Measurements from ENCODE around the gene ZMIZ1. TPM values are rescaled to one million over a fixed set of nuclear protein-coding genes. Genes with fewer than 3 reads are reported as not detected.
"Not testable (repeated sequence)": the region's sequence is repeated elsewhere in the genome, so short reads cannot be mapped to it uniquely, and the experiment has no call there.

ZMIZ1 gene
- total RNA-seq, 2 donors from 2014 or later: 51.4 to 58.0 TPM

- DNase-seq (no peak), ATAC-seq (no peak)
- intact Hi-C loops (cut with DNase I): no loop called here
Observed at GRCh38 chr10:79263939-79264338, 195.2 kb downstream of the ZMIZ1 start.

- intact Hi-C loops (cut with DNase I): no loop called here
- DNase-seq: no peak
- ATAC-seq: peak in 1 of 2 donors; percentile 12
Observed at GRCh38 chr10:79264942-79265341, 196.2 kb downstream of the ZMIZ1 start.

DNA sequence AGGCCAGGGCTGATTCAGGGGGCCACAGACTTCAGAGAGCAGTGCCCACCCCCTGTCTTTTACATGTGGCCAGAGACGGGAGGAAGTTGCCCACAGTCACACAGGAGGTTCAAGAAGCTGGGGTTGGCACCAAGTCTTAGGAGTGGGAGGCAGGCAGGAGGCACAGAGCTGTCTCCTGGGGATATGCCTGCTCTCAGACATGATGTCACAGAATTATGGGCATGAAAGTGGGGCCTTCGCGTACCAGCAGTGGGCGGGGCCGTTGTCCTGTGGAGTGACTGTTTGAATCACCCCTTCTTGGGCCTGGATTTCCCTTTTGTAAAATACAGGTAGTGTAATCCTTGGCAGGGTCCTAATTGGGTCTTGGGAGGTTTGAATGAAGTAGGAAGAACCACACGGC, 197.3 kb downstream of the ZMIZ1 start:
- intact Hi-C loops (cut with DNase I): no loop called here
- peak in 1 of 2 donors; percentile 1 for ATAC-seq
- DNase-seq: no peak

DNA sequence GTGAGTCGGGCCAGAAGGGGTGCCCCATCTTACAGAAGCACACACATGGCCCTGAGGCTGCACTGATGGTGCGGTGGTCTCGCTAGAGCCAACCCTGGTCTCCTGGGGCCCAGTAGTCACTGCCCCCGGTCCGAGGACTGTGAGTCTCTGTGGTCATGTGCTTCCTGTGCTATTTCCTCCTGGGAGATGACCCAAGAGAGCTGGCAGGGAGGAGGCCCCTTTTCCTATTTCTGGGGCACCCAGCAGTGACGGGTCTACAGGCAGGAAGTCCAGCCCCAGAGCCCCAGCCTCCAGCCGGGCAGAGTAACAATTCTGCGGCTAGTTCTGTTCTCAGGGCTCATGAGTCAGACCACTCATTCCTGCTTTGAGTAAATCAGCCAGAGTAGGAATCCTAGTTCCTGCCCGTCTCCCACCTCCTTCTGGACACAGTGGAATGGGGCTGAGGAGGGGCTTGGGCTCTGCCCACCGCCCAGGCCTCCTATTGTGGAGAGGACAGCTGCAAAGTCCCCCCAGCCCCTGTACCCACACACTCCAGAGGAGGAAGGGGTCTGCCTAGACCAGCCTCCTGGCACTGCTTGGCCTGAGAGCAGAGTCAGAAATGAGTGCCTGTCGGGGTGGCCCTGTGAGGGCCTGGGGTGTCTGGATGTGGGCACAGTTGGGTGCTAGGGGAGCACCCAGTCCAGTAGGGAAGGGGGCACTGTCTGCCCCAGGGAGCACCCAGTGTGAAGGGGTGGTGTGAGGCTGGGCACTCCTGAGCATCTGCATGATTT, 198.0 kb downstream of the ZMIZ1 start:
- DNase-seq: peak; percentile 79
- ATAC-seq: peak; percentile 75 to 76
- intact Hi-C loops (cut with DNase I): no loop called here

GRCh38 chr10:79267499-79267898, 198.7 kb downstream of the ZMIZ1 start:
- DNase-seq: no peak
- no peak for ATAC-seq
- intact Hi-C loops (cut with DNase I): no loop called here

GRCh38 chr10:79268161-79268601, 199.4 kb downstream of the ZMIZ1 start:
- no peak for DNase-seq
- ATAC-seq: no peak
- intact Hi-C loops (cut with DNase I): no loop called here

DNA sequence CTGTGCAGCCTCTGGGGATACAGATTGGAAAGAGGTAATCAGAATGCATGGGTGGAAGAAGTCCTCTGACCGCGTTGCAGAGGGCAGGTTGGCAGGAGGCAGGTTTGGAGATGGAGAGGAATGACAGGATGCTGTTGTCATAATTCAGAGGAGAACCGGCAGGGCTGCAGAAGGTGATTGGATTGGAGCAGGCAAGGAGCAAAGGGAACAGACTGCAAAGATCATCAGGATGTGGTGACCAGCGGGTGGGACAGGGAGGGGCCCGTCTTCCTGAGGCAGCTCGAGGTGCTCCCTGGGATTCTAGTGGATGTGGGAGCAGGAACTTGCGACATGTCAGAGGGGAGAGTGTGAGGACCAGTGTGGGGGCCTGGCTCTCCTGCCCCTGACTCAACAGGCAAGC, 200.0 kb downstream of the ZMIZ1 start:
- no peak for ATAC-seq
- intact Hi-C loops (cut with DNase I): no loop called here
- no peak for DNase-seq

DNA sequence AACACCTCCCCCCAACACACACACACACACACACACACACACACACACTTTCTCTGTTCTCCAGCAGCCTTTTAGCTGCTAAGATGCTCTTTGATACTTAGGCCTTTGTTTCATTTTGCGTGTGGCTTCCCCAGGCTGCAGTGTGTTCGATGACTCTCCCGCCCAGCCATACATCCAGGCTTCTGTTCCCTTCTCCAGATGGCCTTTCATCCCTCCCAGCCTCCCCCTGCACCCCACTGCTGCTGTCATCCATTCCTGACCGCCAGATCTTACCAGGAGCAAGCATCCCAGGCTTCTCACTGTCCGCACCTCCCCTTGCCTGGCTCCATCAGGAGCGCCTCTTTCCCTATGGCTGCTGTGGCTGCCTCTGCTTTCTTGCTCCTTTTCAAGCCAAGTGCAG, 200.7 kb downstream of the ZMIZ1 start:
- intact Hi-C loops (cut with DNase I): no loop called here
- DNase-seq (no peak), ATAC-seq (no peak)

DNA sequence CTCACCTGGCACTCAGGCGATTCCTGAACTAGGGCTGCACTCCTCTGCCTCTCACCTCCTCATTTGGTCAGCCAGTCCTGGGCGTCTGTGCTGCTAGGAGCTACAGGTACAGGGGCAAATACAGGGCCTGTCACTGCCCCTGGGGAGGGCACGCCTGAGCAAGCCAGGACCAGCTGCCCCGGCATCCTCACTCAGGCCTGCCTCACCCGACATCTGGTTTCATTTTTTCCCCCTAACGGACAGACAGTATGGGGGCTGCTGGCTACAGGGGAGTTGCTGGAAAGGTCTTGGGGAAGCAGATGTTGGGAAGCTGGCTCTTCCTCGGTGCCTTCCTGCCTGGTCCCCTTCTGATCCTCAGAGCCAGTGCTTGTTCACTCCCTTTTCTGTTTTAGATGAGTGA, 201.2 kb downstream of the ZMIZ1 start:
- DNase-seq: no peak
- no peak for ATAC-seq
- intact Hi-C loops (cut with DNase I): loop anchor here in 1 of 2 donors (10.0 kb wide), 1 partner anchor 45 kb away; no protein-coding TSS in a partner anchor

GRCh38 chr10:79270466-79271246, 201.9 kb downstream of the ZMIZ1 start:
- intact Hi-C loops (cut with DNase I): loop anchor here in 1 of 2 donors (10.0 kb wide), 1 partner anchor 46 kb away; no protein-coding TSS in a partner anchor
- ATAC-seq: no peak
- DNase-seq: peak; percentile 64

DNA sequence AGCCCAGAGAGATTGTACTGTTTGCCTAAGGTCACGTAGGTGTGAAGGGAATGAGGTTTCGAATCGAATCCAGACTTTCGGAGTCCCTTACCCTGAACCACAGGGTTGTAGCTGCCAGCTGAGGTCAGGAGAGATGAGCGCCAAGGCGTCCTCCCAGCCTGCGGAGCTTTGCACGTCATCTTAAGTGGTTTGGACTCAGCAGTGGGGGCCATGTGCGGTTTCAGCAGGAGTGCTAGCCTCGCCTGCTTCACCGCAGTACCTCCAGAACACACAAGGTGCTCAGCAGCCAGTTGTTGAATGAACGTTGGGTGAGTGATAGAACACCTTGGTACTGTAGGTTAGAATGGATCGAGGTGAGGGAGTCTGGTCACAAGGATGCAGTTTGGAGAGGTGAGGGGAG, 203.6 kb downstream of the ZMIZ1 start:
- intact Hi-C loops (cut with DNase I): loop anchor here in 1 of 2 donors (10.0 kb wide), 1 partner anchor 48 kb away; no protein-coding TSS in a partner anchor
- DNase-seq: no peak
- no peak for ATAC-seq

DNA sequence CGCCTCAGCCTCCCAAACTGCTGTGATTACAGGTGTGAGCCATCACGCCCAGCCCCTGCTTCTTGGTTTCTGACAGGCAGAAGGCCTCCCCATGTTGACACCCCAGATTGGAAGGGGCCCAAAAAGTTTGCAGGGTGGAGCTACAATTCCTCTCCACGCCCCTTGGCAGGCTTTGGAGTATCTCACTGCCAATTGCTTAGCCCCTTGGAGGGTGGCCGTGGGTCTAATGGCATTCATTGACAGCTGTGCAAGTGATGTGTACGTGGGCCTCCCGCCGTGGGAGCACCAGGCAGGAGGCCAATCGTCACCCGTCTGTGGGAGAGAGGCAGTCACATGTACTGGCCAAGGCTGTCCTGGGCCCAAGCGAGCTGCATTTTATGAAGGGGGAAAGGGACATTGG, 204.8 kb downstream of the ZMIZ1 start:
- intact Hi-C loops (cut with DNase I): loop anchor here in 1 of 2 donors (10.0 kb wide), 1 partner anchor 49 kb away; no protein-coding TSS in a partner anchor
- peak; percentile 15 to 16 for ATAC-seq
- peak; percentile 77 for DNase-seq

GRCh38 chr10:79274279-79275104, 205.7 kb downstream of the ZMIZ1 start:
- intact Hi-C loops (cut with DNase I): loop anchor here in 1 of 2 donors (10.0 kb wide), 1 partner anchor 50 kb away; no protein-coding TSS in a partner anchor
- DNase-seq (peak; percentile 87), ATAC-seq (peak; percentile 81 to 88)

GRCh38 chr10:79275105-79275430, 206.3 kb downstream of the ZMIZ1 start:
- DNase-seq (no peak), ATAC-seq (no peak)
- intact Hi-C loops (cut with DNase I): loop anchor here in 1 of 2 donors (10.0 kb wide), 1 partner anchor 50 kb away; no protein-coding TSS in a partner anchor

DNA sequence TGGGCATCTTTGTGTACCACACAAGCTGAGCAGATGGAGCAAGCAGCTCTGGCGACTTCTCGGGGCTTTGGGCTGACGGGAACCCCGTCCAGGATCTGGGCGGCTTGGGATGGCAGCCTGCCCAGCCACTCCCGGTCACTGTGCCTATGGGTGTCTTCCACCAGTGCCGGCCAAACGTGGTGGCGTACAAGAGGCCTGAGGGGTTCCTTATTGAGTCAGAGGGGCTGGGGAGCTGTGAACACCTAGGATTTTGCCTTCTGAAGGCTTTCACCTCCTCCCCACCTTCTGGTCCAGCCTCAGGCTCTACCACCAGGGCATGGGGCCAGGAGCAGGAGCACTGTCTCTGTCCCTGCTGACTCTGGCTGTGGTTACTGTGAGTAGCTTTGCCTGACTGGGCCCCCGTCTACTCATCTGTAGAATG, 206.7 kb downstream of the ZMIZ1 start:
- intact Hi-C loops (cut with DNase I): loop anchor here in 1 of 2 donors (10.0 kb wide), 1 partner anchor 51 kb away; no protein-coding TSS in a partner anchor
- peak; percentile 24 to 26 for ATAC-seq
- DNase-seq: peak; percentile 79

- ATAC-seq (no peak), DNase-seq (no peak)
- intact Hi-C loops (cut with DNase I): loop anchor here in 1 of 2 donors (10.0 kb wide), 1 partner anchor 53 kb away; no protein-coding TSS in a partner anchor
Observed at GRCh38 chr10:79277579-79278269, 209.0 kb downstream of the ZMIZ1 start.

DNA sequence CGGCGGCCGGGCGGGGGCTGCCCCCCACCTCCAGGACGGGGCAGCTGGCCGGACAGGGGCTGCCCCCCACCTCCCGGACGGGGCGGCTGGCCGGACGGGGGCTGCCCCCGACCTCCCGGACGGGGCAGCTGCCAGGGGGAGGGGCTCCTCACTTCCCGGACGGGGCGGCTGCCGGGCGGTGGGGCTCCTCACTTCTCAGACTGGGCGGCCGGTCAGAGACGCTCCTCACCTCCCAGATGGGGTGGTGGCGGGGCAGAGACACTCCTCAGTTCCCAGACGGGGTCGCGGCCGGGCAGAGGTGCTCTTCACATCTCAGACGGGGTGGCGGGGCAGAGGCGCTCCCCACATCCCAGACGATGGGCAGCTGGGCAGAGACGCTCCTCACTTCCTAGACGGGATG, 210.3 kb downstream of the ZMIZ1 start:
- not testable (repeated sequence) for DNase-seq, ATAC-seq
- intact Hi-C loops (cut with DNase I): loop anchor here in 1 of 2 donors (10.0 kb wide), 1 partner anchor 54 kb away; no protein-coding TSS in a partner anchor

DNA sequence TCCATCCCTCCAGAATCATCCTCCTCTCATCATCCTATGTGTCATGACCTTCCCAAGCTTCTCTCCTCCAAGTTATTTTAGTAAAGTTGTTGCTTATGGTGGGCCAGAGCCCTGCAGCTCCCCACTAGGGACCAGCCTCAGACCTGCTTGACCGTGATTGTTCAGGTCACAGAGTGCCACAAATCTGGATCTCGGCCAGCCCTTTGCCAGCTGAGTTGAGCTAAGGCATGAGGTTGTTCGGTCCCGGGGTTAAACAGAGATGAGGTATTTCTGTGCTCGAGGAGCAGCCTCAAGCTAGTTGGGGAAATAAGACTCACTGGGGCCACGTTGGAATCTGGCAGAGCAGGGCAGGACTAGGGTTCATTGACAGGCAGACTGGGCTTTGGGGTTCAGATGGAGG, 212.2 kb downstream of the ZMIZ1 start:
- DNase-seq: no peak
- no peak for ATAC-seq
- intact Hi-C loops (cut with DNase I): no loop called here

All from left cardiac atrium (tissue), 4 donors.